Left hindlimb (tissue), 1 donor: ENCODE data around the gene HHATL.

ENCODE experiments used
- DNase-seq: peaks from one replicate; pipeline ENCODE4 v3.0.0-alpha.2; 2018

HHATL gene

GRCh38 chr3:42697289-42698051, 5.1 kb downstream of the HHATL start:
- DNase-seq = no peak

- DNase-seq = no peak
These were observed 6.0 kb downstream of the HHATL start for GRCh38 chr3:42696356-42697288.

- DNase-seq = no peak
These were observed 8.2 kb downstream of the HHATL start for GRCh38 chr3:42694366-42694765.

- DNase-seq = no peak
These were observed 9.1 kb downstream of the HHATL start for GRCh38 chr3:42693530-42693930.

GRCh38 chr3:42692667-42693529, 9.7 kb downstream of the HHATL start:
- DNase-seq = no peak

GRCh38 chr3:42691816-42692666, 10.6 kb downstream of the HHATL start:
- no peak for DNase-seq

- DNase-seq = no peak
These were observed 11.6 kb downstream of the HHATL start for GRCh38 chr3:42690766-42691680.

GRCh38 chr3:42690191-42690590, 12.4 kb downstream of the HHATL start:
- DNase-seq = no peak

GRCh38 chr3:42689421-42690014, 13.1 kb downstream of the HHATL start:
- DNase-seq = peak; percentile 10

GRCh38 chr3:42688487-42689420, 13.8 kb downstream of the HHATL start:
- peak; percentile 10 for DNase-seq

- DNase-seq = peak; percentile 23
These were observed 14.6 kb downstream of the HHATL start for GRCh38 chr3:42688016-42688415.

GRCh38 chr3:42686832-42687650, 15.6 kb downstream of the HHATL start:
- peak; percentile 10 for DNase-seq

- DNase-seq = peak; percentile 28
These were observed 16.4 kb downstream of the HHATL start for GRCh38 chr3:42685891-42686820.

- peak; percentile 60 for DNase-seq
These were observed 17.2 kb downstream of the HHATL start, which contains the start of gene KLHL40 for GRCh38 chr3:42685363-42685881. KLHL40 (plus strand) TSS chr3:42685537; CDS start chr3:42685619, 82 bp downstream.

- DNase-seq = no peak
These were observed 17.8 kb downstream of the HHATL start for GRCh38 chr3:42684632-42685362.
